H1 (cell line): ENCODE data around the gene LIPG. TPM values are rescaled to one million over a fixed set of nuclear protein-coding genes. Genes with fewer than 3 reads are reported as not detected.

Experiments used
- CTCF ChIA-PET: fragments of 300-600 bp; sonication (Branson Sonifier 250); formaldehyde crosslinking; loops from one replicate; lab custom pipeline; 2021; ENCODE audit not compliant: partially characterized antibody; lab: Charles Lee
- POLR2A ChIA-PET: fragments of 300-600 bp; sonication (Branson Sonifier 250); formaldehyde crosslinking; loops from one replicate; lab custom pipeline; 2021; ENCODE audit warnings: inconsistent platforms; ENCODE audit not compliant: partially characterized antibody; lab: Charles Lee
- DNase-seq, 2 experiments: peaks; one replicate each; pipeline versions ENCODE4 v3.0.0 to v3.0.0-alpha.2; 2010 to 2022; ENCODE audit warnings: low spot score in 2 of 2, low read depth in 1 of 2, mixed read lengths in 1 of 2
- FAIRE-seq: peaks from 2 replicates; lab custom pipeline; 2011; peaks lifted over from hg19 to GRCh38; lab: Jason Lieb, UNC
- H2AFZ ChIP-seq: 2 replicates; pipeline ENCODE4 v1.8.1; 2012; ENCODE audit warnings: low read length, inconsistent platforms
- H2AK5ac ChIP-seq: 2 replicates; pipeline ENCODE4 v1.6.1; 2013; ENCODE audit warnings: low read depth, low read length
- H2BK120ac ChIP-seq: replicated peaks from 2 replicates; pipeline ENCODE3; 2013; ENCODE audit warnings: low read depth, low read length, inconsistent platforms
- H2BK12ac ChIP-seq: 2 replicates; pipeline ENCODE4 v1.6.1; 2013; ENCODE audit warnings: low read depth, low read length
- H2BK15ac ChIP-seq: 2 replicates; pipeline ENCODE4 v1.6.1; 2013; ENCODE audit warnings: low read length
- H2BK20ac ChIP-seq: 2 replicates; pipeline ENCODE4 v1.6.1; 2013; ENCODE audit warnings: low read length
- H2BK5ac ChIP-seq: 2 replicates; pipeline ENCODE4 v1.6.1; 2013; ENCODE audit warnings: low read depth, low read length
- H3K14ac ChIP-seq: 2 replicates; pipeline ENCODE4 v1.6.1; 2013; ENCODE audit warnings: inconsistent platforms; ENCODE audit not compliant: insufficient read length
- H3K18ac ChIP-seq: 2 replicates; pipeline ENCODE4 v1.6.1; 2013; ENCODE audit warnings: low read length; ENCODE audit errors: extremely low read depth
- H3K23ac ChIP-seq: 2 replicates; pipeline ENCODE4 v1.6.1; 2013; ENCODE audit warnings: inconsistent platforms; ENCODE audit not compliant: insufficient read length
- H3K23me2 ChIP-seq: 2 replicates; pipeline ENCODE4 v1.6.1; 2013; ENCODE audit warnings: low read depth, low read length
- H3K27ac ChIP-seq: 2 replicates; pipeline ENCODE4 v1.6.1; 2011; ENCODE audit warnings: low read depth, low read length, inconsistent platforms
- H3K27me3 ChIP-seq, 4 experiments: replicated peaks in 1 of 4; 1 replicate in 1 of 4; 2 replicates in 3 of 4; pipeline versions ENCODE4 v1.6.1 to v1.8.1; 2011 to 2013; ENCODE audit warnings: low read length in 3 of 4, mild to moderate bottlenecking in 3 of 4, inconsistent platforms in 2 of 4, mixed read lengths in 2 of 4, moderate library complexity in 1 of 4; ENCODE audit not compliant: control insufficient read depth in 3 of 4, insufficient read depth in 3 of 4; ENCODE audit errors: extremely low read depth in 1 of 4
- H3K36me3 ChIP-seq, 4 experiments: 2 replicates each; pipeline versions ENCODE4 v1.6.1 to v1.8.1; 2011 to 2013; ENCODE audit warnings: mild to moderate bottlenecking in 4 of 4, low read length in 3 of 4, moderate library complexity in 2 of 4, control low read depth in 1 of 4, inconsistent platforms in 1 of 4; ENCODE audit not compliant: insufficient read depth in 4 of 4, control insufficient read depth in 2 of 4
- H3K4ac ChIP-seq: replicated peaks from 2 replicates; pipeline ENCODE3; 2013; ENCODE audit warnings: low read length, low read depth, mixed read lengths, inconsistent platforms; ENCODE audit not compliant: insufficient read length
- H3K4me1 ChIP-seq, 4 experiments: replicated peaks in 1 of 4; 1 replicate in 1 of 4; 2 replicates in 3 of 4; pipeline versions ENCODE4 v1.6.1 to v1.8.1; 2011 to 2013; ENCODE audit warnings: low read length in 3 of 4, inconsistent platforms in 2 of 4, mixed read lengths in 1 of 4; ENCODE audit not compliant: insufficient read depth in 4 of 4, control insufficient read depth in 3 of 4
- H3K4me2 ChIP-seq, 2 experiments: 2 replicates each; pipeline versions ENCODE4 v1.6.1 to v1.8.1; 2011 to 2013; ENCODE audit warnings: low read depth in 2 of 2, low read length in 2 of 2, control low read depth in 1 of 2, inconsistent platforms in 1 of 2, mild to moderate bottlenecking in 1 of 2; ENCODE audit not compliant: insufficient read depth in 1 of 2
- H3K4me3 ChIP-seq, 4 experiments: fragments of 200-600, 300-600 bp in 1 of 4; sonication (generic), shearing (Covaris generic), sonication (Bioruptor Twin) in 1 of 4; 2 replicates each; pipeline versions ENCODE4 v1.5.1 to v1.8.1; 2011 to 2016; ENCODE audit warnings: low read length in 4 of 4, low read depth in 3 of 4, control low read depth in 2 of 4, inconsistent platforms in 2 of 4, mild to moderate bottlenecking in 2 of 4, mixed read lengths in 1 of 4, moderate library complexity in 1 of 4; ENCODE audit not compliant: insufficient read depth in 2 of 4; ENCODE audit errors: extremely low read depth in 1 of 4
- H3K56ac ChIP-seq: replicated peaks from 2 replicates; pipeline ENCODE3; 2013; ENCODE audit warnings: low read depth, mild to moderate bottlenecking, mixed read lengths, low read length, inconsistent platforms; ENCODE audit not compliant: insufficient read length
- H3K79me1 ChIP-seq: 2 replicates; pipeline ENCODE4 v1.6.1; 2013; ENCODE audit warnings: low read depth, low read length, control low read depth
- H3K79me2 ChIP-seq, 2 experiments: 2 replicates each; pipeline versions ENCODE4 v1.6.1 to v1.8.1; 2012 to 2013; ENCODE audit warnings: low read length in 2 of 2, mild to moderate bottlenecking in 2 of 2, inconsistent platforms in 1 of 2; ENCODE audit not compliant: insufficient read depth in 2 of 2, control insufficient read depth in 1 of 2
- H3K9ac ChIP-seq, 4 experiments: replicated peaks in 1 of 4; 1 replicate in 1 of 4; 2 replicates in 3 of 4; pipeline versions ENCODE4 v1.6.1 to v1.8.1; 2011 to 2013; ENCODE audit warnings: low read depth in 3 of 4, low read length in 3 of 4, control low read depth in 2 of 4, mild to moderate bottlenecking in 2 of 4, moderate library complexity in 2 of 4, inconsistent platforms in 1 of 4; ENCODE audit errors: extremely low read depth in 1 of 4
- H3K9me3 ChIP-seq, 2 experiments: 2 replicates each; pipeline versions ENCODE4 v1.6.1 to v1.8.1; 2012 to 2013; ENCODE audit warnings: mild to moderate bottlenecking in 2 of 2, moderate library complexity in 2 of 2, control low read depth in 1 of 2, inconsistent platforms in 1 of 2, low read depth in 1 of 2, low read length in 1 of 2, mixed read lengths in 1 of 2; ENCODE audit not compliant: insufficient read depth in 2 of 2
- H4K20me1 ChIP-seq, 2 experiments: replicated peaks in 1 of 2; 2 replicates each; pipeline versions ENCODE3 to v1.8.1; 2011 to 2013; ENCODE audit warnings: inconsistent platforms in 2 of 2, low read length in 2 of 2, mild to moderate bottlenecking in 1 of 2; ENCODE audit not compliant: insufficient read depth in 2 of 2, control insufficient read depth in 1 of 2
- H4K5ac ChIP-seq: 2 replicates; pipeline ENCODE4 v1.6.1; 2013; ENCODE audit warnings: low read length, low read depth, mixed read lengths, inconsistent platforms; ENCODE audit not compliant: insufficient read length
- H4K8ac ChIP-seq: 2 replicates; pipeline ENCODE4 v1.8.0; 2013; ENCODE audit warnings: mild to moderate bottlenecking, moderate library complexity, low read length, inconsistent platforms; ENCODE audit not compliant: insufficient read depth; ENCODE audit errors: extremely low read depth
- H4K91ac ChIP-seq: replicated peaks from 2 replicates; pipeline ENCODE3; 2013; ENCODE audit warnings: low read length, mixed read lengths, inconsistent platforms; ENCODE audit not compliant: insufficient read length
- ASH2L ChIP-seq: fragments of 200-600, 300-600 bp; sonication (generic); IDR thresholded peaks from one replicate; pipeline ENCODE4 v1.7.1; 2017; ENCODE audit warnings: low read length
- CTCF ChIP-seq, 3 experiments: IDR thresholded peaks; 1 replicate in 2 of 3; 2 replicates in 1 of 3; pipeline versions ENCODE4 v1.5.1 to v1.6.1; 2011; ENCODE audit warnings: low read length in 3 of 3, mild to moderate bottlenecking in 3 of 3, inconsistent platforms in 2 of 3, low read depth in 1 of 3, moderate library complexity in 1 of 3; ENCODE audit not compliant: insufficient read depth in 1 of 3; ENCODE audit errors: control extremely low read depth in 1 of 3
- GABPA ChIP-seq: IDR thresholded peaks from 2 replicates; pipeline ENCODE4 v1.6.1; 2011; ENCODE audit warnings: mild to moderate bottlenecking, low read length, moderate library complexity, borderline replicate concordance; ENCODE audit not compliant: insufficient read depth
- KDM1A ChIP-seq: fragments of 200-600, 300-600 bp; sonication (generic); IDR thresholded peaks from 2 replicates; pipeline ENCODE4 v1.7.1; 2016; ENCODE audit warnings: mild to moderate bottlenecking, low read length, borderline replicate concordance
- MAX ChIP-seq: IDR thresholded peaks from 2 replicates; pipeline ENCODE4 v1.6.1; 2012; ENCODE audit warnings: inconsistent platforms
- POLR2A ChIP-seq, 2 experiments: IDR thresholded peaks; 1 replicate in 1 of 2; 2 replicates in 1 of 2; pipeline ENCODE4 v1.6.1; 2011; ENCODE audit warnings: low read depth in 2 of 2, low read length in 2 of 2, mild to moderate bottlenecking in 2 of 2; ENCODE audit errors: control extremely low read depth in 1 of 2
- SIX5 ChIP-seq: IDR thresholded peaks from 2 replicates; pipeline ENCODE4 v1.6.1; 2011; ENCODE audit warnings: mild to moderate bottlenecking, low read depth, low read length
- TBP ChIP-seq: IDR thresholded peaks from 2 replicates; pipeline ENCODE4 v1.6.1; 2011; ENCODE audit warnings: low read depth, low read length, improper control_type of control experiment
- YY1 ChIP-seq: IDR thresholded peaks from 2 replicates; pipeline ENCODE4 v1.6.1; 2011; ENCODE audit warnings: low read depth, mild to moderate bottlenecking, low read length
- WGBS, 2 experiments: shearing (Covaris generic) in 1 of 2; methylation state at CpG; one replicate each; pipeline versions ENCODE4 v1.1.6 to v1.1.7; 2013 to 2015; ENCODE audit warnings: low lambda C conversion rate in 2 of 2, mixed read lengths in 2 of 2, inconsistent platforms in 1 of 2, low coverage in 1 of 2, missing lambda C conversion rate in 1 of 2; ENCODE audit not compliant: insufficient replicate concordance in 2 of 2, insufficient coverage in 1 of 2, insufficient read length in 1 of 2; ENCODE audit errors: extremely low coverage in 1 of 2, missing lambda C conversion rate in 1 of 2; 5-methylcytosine and 5-hydroxymethylcytosine counted together
- polyA plus RNA-seq, 7 experiments: library from polyadenylated mRNA; depleted of rRNA in 3 of 7; stranded (reverse) in 5 of 7; unstranded in 2 of 7; fragments of >200 nt in 5 of 7; fragments of 200-250 nt in 2 of 7; gene quantifications; 1 replicate in 5 of 7; 2 replicates in 1 of 7; 4 replicates in 1 of 7; pipeline versions ENCODE4 v1.2.1 to v1.2.3, GENCODE V29; 2011 to 2013; ENCODE audit warnings: missing spikeins in 2 of 7, mixed read lengths in 2 of 7
- total RNA-seq: library from RNA; stranded (reverse); fragmentation: NEBNext Ultra II Directional; extraction: Animal tissue kit (Norgen Biotek cat#: 25700); gene quantifications from 2 replicates; pipeline ENCODE4 v1.2.1, GENCODE V29; 2021

LIPG gene
- total and polyA plus RNA-seq, 2 of the 8 experiments (the other 6 are each of a cell fraction or from before 2014, with no cell fraction given) = 9.2 to 9.8 TPM

GRCh38 chr18:49519101-49519971 is 42.5 kb upstream of the LIPG start:
- 0 out of 2 replicates have a peak overlapping the region, but pooled peaks have one; percentile 55 for H2BK12ac ChIP-seq
- no peaks in the 10 kb centered on the region for H3K36me3 ChIP-seq
- no peak overlapping the region for H4K8ac ChIP-seq
- peak overlapping the region; percentile 51 for H3K18ac ChIP-seq
- DNase-seq = no peak
- H3K79me1 ChIP-seq = no peaks in the 10 kb centered on the region
- peak overlapping the region; percentile 11; the same call in 1 of the 2 replicates for H2AFZ ChIP-seq
- ChIA-PET CTCF (interaction anchor here (0.7 to 1.3 kb wide), 8 partner anchors 9 to 339 kb away, joined by 3 to 10 read pairs (median 4); no protein-coding TSS in a partner anchor), POLR2A (interaction anchor here (0.6 to 1.5 kb wide), 5 partner anchors 9 to 246 kb away, joined by 3 to 5 read pairs (median 3); no protein-coding TSS in a partner anchor)
- FAIRE-seq = peak; percentile 7
- H4K5ac ChIP-seq = no peak overlapping the region
- no peak overlapping the region for H3K14ac ChIP-seq
- H2AK5ac ChIP-seq = no peak overlapping the region
- no peak overlapping the region for H3K27ac ChIP-seq
- no peaks in the 10 kb centered on the region for H3K79me2 ChIP-seq
- WGBS, 2 experiments = 67% methylated on average over 10 of the region's 10 CpGs; no CpG with 5 or more reads in 1 of the 2 experiments
- no peaks in the 10 kb centered on the region for H3K23me2 ChIP-seq
- no peak overlapping the region for H3K4me3 ChIP-seq
- no peaks in the 10 kb centered on the region for H3K27me3 ChIP-seq
- no peaks in the 10 kb centered on the region for H3K9me3 ChIP-seq
- no peak overlapping the region for H3K23ac ChIP-seq
- H3K4me1 ChIP-seq = peaks cover 5 to 21% (median 16%) of the 10 kb centered on the region in 4 experiments; a peak in 6 of 7 replicates
- H3K4ac ChIP-seq = no peak overlapping the region
- peak overlapping the region; percentile 3 to 17; a peak in 2 of 4 replicates for H3K4me2 ChIP-seq
- no peaks in the 10 kb centered on the region for H4K20me1 ChIP-seq
- H4K91ac ChIP-seq = peak overlapping the region; percentile 4
- no peak overlapping the region for H2BK15ac ChIP-seq
- no peak overlapping the region for H2BK120ac ChIP-seq
- peak overlapping the region; percentile 38; the same call in 1 of the 2 replicates for H2BK5ac ChIP-seq
- H3K56ac ChIP-seq = no peak overlapping the region
- H3K9ac ChIP-seq = no peak overlapping the region; a peak in 1 of 7 replicates
- H2BK20ac ChIP-seq = peak overlapping the region; percentile 52; the same call in 1 of the 2 replicates
- TF ChIP-seq YY1 (no peak), GABPA (no peak), SIX5 (no peak), CTCF (IDR thresholded peaks at IDR 0.05; ENCODE audit: control extremely low read depth in 1 of 3, insufficient read depth in 1 of 3, low read depth in 1 of 3, low read length in 3 of 3) (no peak), MAX (no peak), TBP (no peak), POLR2A (IDR thresholded peaks at IDR 0.05; ENCODE audit: control extremely low read depth in 1 of 2, low read depth in 2 of 2, low read length in 2 of 2) (no peak), KDM1A (no peak), ASH2L (no peak)
